ENCODE data around the gene CCNQ.

DNA sequence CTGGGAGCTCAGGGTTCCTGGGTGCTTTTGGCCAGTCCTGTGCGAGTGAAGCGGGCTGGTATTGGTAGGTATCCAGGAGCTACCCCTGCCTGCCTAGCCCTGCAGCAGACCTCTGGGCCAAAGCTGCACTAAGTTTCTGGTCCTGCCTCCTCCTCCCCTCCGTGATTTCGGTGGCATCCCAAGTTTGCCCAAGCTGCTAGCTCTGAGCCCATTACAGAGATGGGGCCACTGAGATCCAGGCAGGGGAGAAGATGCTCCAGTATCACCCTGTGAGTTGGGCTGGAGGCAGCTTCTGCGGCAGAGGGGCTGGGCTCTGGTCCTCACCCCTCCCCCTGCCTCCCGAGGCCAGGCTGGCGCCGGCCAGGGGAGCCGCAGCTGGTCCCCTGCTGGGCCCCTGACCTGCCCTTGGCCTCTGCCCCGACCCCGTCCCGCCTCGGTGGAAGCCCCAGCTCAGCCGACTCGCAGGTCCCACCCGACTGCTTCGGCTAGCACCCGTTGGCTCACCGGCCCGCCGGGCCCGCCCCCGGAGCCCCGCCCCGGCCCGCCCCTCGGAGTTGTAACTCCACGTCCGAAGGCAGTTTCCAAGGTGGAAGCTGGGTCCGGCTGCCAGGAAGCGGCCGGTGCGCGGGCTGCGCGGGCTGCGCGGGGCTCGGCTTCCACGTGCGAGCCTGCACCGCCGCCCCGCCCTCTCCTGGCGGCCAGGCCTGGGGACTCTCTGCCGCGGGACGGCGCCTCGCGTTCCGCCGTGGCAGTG lies 47.9 kb upstream of the CCNQ start, which contains the start of gene DUSP9:
- TF ChIP-seq, protein P1, sequence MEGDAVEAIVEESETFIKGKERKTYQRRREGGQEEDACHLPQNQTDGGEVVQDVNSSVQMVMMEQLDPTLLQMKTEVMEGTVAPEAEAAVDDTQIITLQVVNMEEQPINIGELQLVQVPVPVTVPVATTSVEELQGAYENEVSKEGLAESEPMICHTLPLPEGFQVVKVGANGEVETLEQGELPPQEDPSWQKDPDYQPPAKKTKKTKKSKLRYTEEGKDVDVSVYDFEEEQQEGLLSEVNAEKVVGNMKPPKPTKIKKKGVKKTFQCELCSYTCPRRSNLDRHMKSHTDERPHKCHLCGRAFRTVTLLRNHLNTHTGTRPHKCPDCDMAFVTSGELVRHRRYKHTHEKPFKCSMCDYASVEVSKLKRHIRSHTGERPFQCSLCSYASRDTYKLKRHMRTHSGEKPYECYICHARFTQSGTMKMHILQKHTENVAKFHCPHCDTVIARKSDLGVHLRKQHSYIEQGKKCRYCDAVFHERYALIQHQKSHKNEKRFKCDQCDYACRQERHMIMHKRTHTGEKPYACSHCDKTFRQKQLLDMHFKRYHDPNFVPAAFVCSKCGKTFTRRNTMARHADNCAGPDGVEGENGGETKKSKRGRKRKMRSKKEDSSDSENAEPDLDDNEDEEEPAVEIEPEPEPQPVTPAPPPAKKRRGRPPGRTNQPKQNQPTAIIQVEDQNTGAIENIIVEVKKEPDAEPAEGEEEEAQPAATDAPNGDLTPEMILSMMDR (conservative IDR thresholded peaks at IDR 0.05), result no peak
- TF ChIP-seq ZFX (IDR thresholded peaks at IDR 0.05), result no peak
